Epidermal melanocyte (primary cell): ENCODE measurements around the gene SHMT2.

Experiments
- DNase-seq: peaks from one replicate; pipeline ENCODE4 v3.0.0; 2011; ENCODE audit warnings: low spot score; ENCODE audit not compliant: insufficient read length

The SHMT2 gene

GRCh38 chr12:57213763-57214397 lies 15.6 kb upstream of the SHMT2 start:
- DNase-seq = no peak

GRCh38 chr12:57214398-57214781 lies 15.1 kb upstream of the SHMT2 start:
- DNase-seq = peak; percentile 72

- DNase-seq = no peak
Measured at GRCh38 chr12:57215065-57215464, 14.4 kb upstream of the SHMT2 start.

GRCh38 chr12:57215668-57216013 lies 13.9 kb upstream of the SHMT2 start:
- DNase-seq = no peak

GRCh38 chr12:57216014-57216911 lies 13.2 kb upstream of the SHMT2 start, which contains the start of gene NXPH4:
Gene NXPH4, plus strand, starts transcription at chr12:57216794. Its CDS starts 176 bp downstream, at chr12:57216970.
- DNase-seq = no peak

GRCh38 chr12:57216921-57217879 lies 12.3 kb upstream of the SHMT2 start:
- no peak for DNase-seq

GRCh38 chr12:57218030-57218853 lies 11.3 kb upstream of the SHMT2 start:
- no peak for DNase-seq

GRCh38 chr12:57219205-57219992 lies 10.1 kb upstream of the SHMT2 start:
- DNase-seq = no peak

- no peak for DNase-seq
Measured at GRCh38 chr12:57219993-57220754, 9.3 kb upstream of the SHMT2 start.

- DNase-seq = no peak
Measured at GRCh38 chr12:57220770-57221168, 8.7 kb upstream of the SHMT2 start.

- DNase-seq = no peak
Measured at GRCh38 chr12:57221169-57221917, 8.2 kb upstream of the SHMT2 start.

GRCh38 chr12:57222286-57223190 lies 7.0 kb upstream of the SHMT2 start:
- no peak for DNase-seq

- DNase-seq = no peak
Measured at GRCh38 chr12:57223191-57224165, 6.0 kb upstream of the SHMT2 start.

- DNase-seq = no peak
Measured at GRCh38 chr12:57224278-57224972, 5.1 kb upstream of the SHMT2 start.

- no peak for DNase-seq
Measured at GRCh38 chr12:57224973-57225679, 4.4 kb upstream of the SHMT2 start.
